GM19463 (cell line): ENCODE results near the gene EIPR1.

Experiments
- ATAC-seq: cut with Tn5 transposase; IDR thresholded peaks from one replicate; pipeline ENCODE4 v1.9.1; 2021; ENCODE audit warnings: mild to moderate bottlenecking, moderate library complexity; ENCODE audit not compliant: unreplicated experiment

The EIPR1 gene

GRCh38 chr2:3309496-3310355 is 67.9 kb downstream of the EIPR1 start:
- ATAC-seq = no peak

- ATAC-seq = no peak
These were observed 69.7 kb downstream of the EIPR1 start for GRCh38 chr2:3307901-3308300.

DNA sequence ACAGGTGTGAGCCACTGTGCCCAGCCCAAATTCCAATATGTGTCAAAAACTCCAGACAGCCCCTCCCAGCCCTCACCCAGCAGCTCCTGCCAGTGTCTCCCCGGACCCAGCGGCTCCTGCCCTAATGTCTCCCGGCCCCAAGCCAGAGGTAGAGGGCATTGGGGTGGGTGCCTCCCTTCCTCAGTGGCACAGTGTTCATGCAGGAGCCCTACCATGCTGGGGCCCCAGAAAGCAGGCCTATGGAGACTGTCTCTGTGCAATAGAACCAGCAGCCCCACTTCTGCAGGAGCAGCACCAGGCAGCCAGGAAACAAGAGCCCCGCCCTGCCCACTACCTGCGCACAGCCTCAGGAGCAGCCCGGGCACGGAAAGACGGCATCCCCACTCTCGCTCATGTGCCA is 70.4 kb downstream of the EIPR1 start:
- ATAC-seq = no peak

DNA sequence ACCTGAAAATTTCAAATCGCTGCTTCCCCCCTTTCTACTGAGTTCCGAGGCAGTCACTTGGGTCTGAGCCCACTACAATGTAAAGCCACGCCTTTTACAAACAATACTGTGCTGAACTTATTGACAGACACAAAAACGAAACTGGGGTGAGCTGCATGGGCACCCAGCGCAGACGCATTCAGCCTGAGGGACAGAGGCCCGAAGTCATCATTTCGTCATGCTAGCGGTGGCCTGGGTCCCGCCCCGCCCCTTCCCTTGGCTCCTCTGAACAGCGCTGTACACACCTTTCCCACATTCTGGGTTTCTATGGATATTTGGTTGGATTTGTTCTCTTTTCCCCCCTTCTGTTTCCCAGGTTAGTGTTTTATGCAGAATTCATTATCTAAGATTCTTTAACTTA is 71.7 kb downstream of the EIPR1 start:
- ATAC-seq = no peak

DNA sequence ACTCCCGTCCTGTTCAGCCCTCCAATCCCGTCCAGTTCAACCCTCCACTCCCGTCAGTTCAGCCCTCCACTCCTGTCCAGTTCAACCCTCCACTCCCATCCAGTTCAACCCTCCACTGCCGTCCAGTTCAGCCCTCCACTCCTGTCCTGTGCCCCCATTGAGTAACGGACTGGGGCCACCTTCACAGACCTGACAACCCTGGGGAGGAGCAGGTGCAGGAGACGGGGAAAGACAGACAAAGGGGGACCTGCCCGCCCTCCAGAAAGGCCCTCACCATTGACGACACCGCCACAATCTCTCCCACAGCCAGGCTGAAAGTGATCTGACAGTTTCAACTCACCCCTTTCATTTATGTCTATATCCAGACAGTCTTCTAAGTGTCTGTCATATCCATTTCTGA is 72.2 kb downstream of the EIPR1 start:
- no peak for ATAC-seq

DNA sequence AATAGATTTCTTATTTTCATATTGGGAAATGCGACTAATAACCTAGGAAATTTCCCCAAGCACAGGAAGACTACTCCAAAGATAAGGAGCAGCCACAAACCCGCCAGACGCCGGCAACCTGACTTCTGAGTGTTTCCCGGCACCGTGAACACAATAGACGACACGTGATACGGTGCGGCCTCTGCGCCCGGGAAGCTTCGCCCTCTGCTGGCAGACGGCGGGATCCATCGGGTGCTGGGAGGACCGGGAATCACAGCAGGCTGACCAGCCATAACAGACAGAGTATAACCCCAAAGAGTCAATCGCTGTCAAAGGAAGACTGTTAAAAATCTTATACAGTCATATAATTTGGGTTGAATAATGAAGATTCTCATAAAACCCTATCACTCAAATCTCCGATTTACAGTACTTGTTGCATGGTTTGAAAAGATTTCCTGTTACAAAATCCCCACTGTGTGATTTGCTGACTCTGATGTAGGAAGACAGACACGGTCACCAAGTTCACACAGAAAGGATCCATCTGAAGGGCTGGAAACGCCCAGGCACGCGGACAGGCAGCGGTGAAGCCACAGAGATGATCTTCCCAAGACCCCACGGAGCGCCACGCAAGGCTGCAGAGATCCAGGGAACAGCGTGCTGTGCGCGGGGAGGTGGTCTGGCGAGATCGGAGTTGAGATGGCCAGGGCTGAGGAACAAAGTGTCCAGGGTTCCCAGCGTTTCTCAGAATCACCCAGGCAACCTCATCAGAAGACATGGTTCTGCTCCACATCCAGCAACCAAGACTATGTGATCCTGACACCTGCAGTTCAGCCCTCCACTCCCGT is 73.8 kb downstream of the EIPR1 start:
- peak; percentile 99 for ATAC-seq

- peak; percentile 17 for ATAC-seq
These were observed 74.7 kb downstream of the EIPR1 start for GRCh38 chr2:3302751-3303582.

GRCh38 chr2:3302421-3302750 is 75.2 kb downstream of the EIPR1 start:
- no peak for ATAC-seq

DNA sequence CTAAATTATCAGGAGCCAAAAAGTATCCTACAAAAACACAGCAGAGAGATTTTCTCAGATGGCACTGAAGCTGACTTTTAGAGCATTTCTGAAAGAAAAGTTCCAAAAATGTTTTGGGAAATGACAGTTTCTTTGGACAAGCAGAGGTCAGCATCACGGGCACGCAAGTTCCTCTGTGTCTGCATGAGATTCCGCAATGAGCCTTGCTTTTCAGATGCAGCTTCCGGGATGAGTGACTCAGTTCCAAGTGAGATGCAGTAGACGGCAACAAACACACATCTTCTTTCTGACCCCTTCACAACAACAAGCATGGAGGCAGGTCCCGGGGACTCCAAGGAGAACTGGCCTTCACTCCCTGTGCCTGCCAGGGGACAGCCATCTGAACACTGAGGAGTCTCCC is 76.6 kb downstream of the EIPR1 start:
- ATAC-seq = no peak

GRCh38 chr2:3300224-3300995 is 77.2 kb downstream of the EIPR1 start:
- ATAC-seq = no peak

- no peak for ATAC-seq
These were observed 77.9 kb downstream of the EIPR1 start for GRCh38 chr2:3299703-3300102.

GRCh38 chr2:3299130-3299529 is 78.5 kb downstream of the EIPR1 start:
- ATAC-seq = no peak

DNA sequence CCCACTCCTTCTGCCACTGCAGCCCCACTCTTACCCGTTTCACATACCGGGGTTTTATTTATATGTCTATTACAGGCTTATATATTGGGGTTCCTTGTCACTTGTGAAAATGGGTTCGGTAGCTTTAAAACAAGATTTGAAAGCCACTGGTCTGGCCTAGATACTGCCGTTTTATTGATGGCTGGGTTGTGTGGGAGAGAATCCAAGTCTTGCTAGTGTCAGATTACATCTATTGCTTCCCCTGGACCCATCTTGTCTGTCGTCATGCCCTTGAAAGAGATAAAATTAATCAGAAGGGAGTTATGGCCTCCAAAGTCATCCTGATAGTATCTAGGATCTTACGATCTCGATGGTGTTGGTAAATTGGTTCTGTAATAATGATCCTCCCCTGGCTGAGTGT is 79.4 kb downstream of the EIPR1 start:
- ATAC-seq = no peak

GRCh38 chr2:3297523-3297922 is 80.1 kb downstream of the EIPR1 start:
- ATAC-seq = no peak

DNA sequence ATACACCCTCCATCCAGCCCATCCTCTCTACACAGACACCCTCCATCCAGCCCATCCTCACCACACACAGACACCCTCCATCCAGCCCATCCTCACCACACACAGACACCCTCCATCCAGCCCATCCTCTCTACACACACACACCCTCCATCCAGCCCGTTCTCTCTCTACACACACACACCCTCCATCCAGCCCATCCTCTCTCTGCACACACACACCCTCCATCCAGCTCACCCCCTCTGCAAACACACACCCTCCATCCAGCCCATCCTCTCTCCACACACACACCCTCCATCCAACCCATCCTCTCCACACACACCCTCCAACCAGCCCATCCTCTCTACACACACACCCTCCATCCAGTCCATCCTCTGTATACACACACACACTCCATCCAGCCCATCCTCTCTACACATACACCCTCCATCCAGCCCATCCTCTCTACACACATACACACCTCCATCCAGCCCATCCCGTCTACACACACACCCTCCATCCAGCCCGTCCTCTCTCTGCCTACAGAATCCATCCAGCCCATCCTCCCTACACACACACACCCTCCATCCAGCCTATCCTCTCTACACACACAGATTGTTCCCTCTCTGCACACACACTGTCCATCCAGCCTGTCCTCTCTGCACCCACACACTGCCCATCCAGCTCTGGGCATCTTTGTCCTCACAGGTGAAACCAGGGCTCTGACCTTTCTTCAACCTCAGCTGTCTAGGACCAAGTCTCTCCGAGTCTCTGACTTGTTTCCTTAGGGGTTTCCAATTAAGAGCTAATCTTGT is 81.2 kb downstream of the EIPR1 start:
- ATAC-seq = no peak

GRCh38 chr2:3294493-3294892 is 83.1 kb downstream of the EIPR1 start:
- no peak for ATAC-seq

DNA sequence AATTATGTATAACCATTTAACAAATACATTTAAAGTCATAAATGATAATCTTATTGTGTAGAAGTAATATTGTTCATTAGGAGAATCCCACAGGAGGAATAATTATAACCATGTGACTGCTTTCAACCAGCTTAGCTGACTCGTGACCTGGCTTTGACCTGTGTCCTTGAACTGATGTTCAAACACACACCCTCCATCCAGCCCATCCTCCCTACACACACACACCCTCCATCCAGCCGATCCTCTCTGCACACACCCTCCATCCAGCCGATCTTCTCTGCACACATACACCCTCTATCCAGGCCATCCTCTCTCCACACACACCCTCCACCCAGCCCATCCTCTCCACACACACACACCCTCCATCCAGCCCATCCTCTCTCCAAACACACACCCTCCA is 83.5 kb downstream of the EIPR1 start:
- ATAC-seq = no peak

DNA sequence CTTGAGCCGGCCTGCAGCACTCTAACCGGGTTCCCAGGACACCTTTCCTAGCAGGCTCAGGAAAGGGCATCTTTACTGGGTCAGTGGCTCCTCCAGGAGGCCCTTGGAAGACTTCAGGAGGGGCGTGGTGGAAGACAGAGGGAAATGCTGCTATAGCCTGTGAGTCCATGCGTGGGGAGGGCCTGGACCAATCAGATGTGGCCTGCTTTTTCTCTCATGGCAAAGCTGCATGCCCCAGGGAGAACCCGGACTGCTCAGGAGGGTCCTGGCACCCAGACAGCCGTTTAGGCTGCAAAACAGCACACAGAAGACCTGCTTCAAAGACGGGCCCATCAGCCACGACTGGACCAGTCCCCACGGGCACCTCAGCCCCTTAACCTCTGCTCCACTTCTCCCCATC is 84.4 kb downstream of the EIPR1 start:
- ATAC-seq = no peak

DNA sequence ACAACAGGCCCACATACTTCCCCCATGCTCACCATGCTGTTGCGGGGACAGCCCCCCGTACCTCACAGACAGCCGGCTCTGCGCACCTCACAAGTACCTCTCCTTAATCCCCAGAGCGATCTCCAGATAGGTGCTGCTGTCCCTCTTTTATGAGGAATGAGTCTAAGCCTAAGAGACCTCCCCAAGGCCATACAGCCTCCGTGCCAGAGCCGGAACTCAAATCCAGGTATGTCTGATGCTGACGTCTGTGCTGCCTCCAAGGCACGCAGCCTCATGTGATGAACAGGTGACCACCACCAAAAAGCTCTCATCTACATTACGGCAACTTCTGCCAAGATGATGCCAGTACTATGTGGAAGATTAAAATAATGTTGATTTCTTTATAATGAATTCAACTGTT is 85.2 kb downstream of the EIPR1 start:
- no peak for ATAC-seq

DNA sequence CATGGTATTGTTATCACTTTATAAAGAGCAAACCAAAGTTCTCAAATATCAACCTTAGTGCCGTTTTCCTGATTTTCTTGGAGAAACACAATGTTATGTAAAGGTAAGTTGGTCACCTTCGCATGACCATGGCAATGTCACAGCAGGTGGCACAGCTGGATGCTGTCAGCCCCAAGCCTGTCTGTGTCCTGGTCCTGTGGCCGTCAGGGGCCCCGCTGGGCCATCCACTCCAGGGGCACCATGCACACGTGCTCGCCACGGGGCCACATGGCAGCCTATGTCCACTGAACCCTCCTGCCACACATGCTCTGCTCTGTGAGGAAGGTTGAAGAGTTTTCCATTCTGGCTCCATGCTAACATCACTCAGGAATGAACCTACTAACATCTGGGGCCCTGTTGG is 85.9 kb downstream of the EIPR1 start:
- ATAC-seq = no peak
